MV-4-11 (cell line): Measurements from ENCODE around the gene ROR1.
A peak's percentile ranks its signal among the peaks of the same experiment; 100 is the strongest.
"Not testable (repeated sequence)": the region's sequence is repeated elsewhere in the genome, so short reads cannot be mapped to it uniquely, and the experiment has no call there.

ENCODE experiments used
- DNase-seq: peaks from one replicate; lab custom pipeline; 2025; lab: John Stamatoyannopoulos, UW

Gene ROR1

GRCh38 chr1:63793741-63794240 is 20.0 kb downstream of the ROR1 start:
- DNase-seq = no peak

DNA sequence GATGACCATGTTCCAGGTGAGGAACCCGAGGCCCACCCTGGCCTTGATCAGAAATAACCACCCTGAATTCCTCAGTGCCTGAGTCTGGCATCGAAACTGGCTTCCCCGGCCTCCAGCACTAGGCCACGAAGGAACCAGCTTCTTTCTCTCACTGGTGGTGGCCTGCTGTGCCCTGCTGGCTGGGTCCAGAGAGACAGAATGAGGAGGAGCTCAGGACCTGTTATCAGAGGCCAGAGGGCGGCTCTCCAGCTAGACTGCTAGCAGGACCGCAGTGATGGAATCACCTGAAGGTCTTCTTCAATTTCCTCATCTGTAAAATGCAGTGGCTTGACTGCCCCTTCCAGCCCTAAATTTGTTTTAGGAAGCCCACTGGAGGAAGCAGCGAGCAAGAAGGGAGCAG is 20.5 kb downstream of the ROR1 start:
- no peak for DNase-seq

GRCh38 chr1:63794939-63795378 is 21.1 kb downstream of the ROR1 start:
- no peak for DNase-seq

DNA sequence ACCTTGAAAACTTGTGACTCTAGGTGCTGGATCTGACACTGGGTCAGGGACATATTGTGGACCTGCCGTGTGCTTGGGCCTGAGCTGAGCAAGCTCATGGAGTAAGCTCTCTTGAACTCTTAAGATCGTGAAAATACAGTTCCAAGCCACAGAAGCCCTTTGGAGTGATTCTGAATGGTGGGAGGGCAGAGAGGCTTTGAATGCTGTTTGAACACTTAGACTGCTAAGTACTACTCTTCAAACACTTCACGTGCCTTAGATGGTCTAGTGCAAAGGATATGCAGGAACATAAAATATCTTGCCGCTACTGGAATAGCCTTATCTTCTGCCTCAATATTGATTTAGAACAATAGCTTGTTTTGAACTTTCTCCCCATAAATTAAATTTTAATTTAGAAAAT is 21.6 kb downstream of the ROR1 start:
- no peak for DNase-seq

GRCh38 chr1:63797056-63797726 is 23.4 kb downstream of the ROR1 start:
- no peak for DNase-seq

- no peak for DNase-seq
Measured at GRCh38 chr1:63798284-63798683, 24.5 kb downstream of the ROR1 start.

DNA sequence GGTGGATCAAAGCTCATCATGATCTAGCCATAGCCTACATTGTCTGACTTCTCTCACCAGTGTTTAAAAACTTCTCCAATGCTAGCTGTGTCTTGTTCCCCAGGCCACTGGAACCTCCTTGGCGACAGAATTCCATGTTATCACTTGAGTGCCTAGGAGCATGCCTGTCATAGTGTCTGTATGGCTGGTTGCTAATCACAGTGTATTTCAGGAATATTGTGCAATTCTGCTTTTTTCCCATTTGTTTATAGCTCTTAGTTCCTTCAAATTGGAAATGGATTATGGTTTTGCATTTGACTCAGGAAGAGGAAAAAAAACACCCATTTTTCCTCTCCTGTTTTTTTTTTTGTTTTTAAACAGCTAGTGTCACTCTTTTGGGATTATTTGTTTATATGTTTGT is 25.5 kb downstream of the ROR1 start:
- DNase-seq = no peak

GRCh38 chr1:63799820-63800219 is 26.0 kb downstream of the ROR1 start:
- no peak for DNase-seq

DNA sequence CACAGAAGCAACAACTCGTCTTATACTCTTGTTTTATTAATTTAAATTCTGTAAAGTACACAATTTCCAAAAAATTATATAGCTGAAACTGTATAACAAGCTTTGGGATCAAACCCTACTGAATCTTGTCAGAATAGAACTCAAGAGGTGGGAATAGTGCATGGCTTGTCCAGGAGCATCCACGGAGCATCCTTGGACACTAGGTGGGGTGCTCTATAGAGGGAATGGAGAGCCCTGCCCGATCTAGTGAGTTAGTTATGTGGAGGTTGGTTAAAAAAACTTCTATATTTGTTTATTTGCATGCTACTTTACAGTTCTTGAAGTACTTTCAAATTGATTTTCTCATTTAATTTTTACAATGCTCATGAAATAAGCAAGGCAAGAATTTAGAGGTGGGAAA is 28.3 kb downstream of the ROR1 start:
- DNase-seq = no peak

- no peak for DNase-seq
Measured at GRCh38 chr1:63804829-63805484, 31.1 kb downstream of the ROR1 start.

DNA sequence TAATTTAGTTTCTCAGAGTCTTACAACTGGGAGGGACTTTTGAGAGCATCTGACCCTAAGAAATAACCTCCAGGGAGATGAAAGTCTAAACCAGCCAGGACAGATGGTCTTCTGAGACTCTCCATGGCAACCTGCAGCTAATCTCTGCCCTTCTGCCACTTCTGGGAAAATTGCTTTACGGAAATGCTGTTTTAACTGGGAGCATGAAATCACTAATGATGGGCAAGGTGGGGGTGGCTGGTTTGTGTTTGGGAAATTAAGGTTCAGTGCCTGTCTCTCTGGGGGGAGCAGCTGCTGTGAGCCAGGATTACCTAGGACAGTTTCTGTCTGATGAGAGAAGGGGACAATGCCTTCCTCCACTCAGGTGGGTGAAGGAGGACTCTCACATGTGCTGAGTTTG is 33.2 kb downstream of the ROR1 start:
- DNase-seq = no peak

DNA sequence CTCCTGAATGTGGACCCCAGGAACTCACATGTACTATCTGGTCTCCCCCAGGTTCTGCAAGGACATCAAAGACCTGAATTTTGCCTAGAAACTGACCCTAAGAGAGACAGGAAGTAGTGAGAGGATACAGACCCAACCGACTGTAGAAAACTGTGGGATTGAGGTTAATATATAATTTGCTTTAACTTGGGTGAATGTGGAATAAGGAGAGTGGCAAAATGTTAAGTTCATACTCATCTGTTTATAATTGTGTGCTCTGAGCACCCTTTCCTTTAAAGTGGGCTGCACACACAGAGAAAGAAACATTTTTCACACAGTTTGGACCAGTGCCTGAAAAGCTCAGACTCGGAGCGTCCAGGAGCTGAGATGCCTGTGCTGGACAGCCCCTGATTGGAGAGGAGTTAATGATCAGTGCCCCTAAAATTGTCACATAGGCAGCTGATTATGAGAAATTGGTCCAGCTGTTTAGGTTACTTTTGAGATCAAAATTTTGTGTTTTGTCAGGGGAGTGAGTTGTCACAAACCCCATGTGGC is 37.2 kb downstream of the ROR1 start:
- no peak for DNase-seq

GRCh38 chr1:63812071-63812700 is 38.4 kb downstream of the ROR1 start:
- DNase-seq = no peak

DNA sequence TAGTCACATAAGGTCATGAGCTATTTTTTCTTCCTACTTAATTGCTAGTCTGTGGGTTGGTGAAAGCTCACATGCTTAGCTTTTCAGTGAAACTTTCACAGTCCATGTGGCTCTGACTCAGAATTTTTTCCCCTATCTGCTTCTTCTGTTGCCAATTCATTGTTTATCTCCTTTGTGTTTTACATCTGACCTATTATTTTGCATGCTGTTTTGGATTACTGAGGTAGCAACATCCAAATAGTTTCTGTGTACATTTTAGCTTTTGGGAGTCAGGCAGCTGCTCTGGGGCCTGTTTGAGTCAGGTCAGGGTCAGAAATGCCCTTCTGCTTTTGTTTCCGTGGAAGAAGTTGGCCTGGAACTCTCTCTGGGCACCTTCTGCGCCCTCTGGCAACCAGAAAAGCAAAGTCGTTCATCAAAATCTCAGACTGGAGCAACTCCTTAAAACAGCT is 40.0 kb downstream of the ROR1 start:
- DNase-seq = peak; percentile 7

DNA sequence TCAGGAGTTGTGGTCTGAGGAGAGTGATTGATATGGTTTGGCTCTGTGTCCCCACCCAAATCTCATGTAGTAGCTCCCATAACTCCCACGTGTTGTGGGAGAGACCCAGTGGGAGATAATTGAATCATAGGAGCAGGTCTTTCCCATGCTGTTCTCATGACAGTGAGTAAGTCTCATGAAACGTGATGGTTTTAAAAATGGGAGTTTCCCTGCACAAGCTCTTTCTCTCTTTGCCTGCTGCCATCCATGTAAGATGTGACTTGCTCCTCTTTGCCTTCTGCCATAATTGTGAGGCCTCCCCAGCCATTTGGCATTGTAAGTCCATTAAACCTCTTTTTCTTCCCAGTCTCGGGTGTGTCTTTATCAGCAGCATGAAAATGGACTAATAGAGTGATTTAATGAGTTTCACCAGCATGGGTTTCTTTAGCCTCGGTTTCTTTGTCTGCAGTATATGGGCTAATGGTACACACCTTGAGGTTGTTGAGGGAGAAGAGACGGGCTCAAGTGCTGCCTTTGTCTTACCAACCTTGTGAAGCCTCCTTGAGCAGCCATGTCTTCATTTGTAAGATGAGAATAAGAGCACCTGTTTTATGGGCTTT is 42.5 kb downstream of the ROR1 start:
- DNase-seq = not testable (repeated sequence)

DNA sequence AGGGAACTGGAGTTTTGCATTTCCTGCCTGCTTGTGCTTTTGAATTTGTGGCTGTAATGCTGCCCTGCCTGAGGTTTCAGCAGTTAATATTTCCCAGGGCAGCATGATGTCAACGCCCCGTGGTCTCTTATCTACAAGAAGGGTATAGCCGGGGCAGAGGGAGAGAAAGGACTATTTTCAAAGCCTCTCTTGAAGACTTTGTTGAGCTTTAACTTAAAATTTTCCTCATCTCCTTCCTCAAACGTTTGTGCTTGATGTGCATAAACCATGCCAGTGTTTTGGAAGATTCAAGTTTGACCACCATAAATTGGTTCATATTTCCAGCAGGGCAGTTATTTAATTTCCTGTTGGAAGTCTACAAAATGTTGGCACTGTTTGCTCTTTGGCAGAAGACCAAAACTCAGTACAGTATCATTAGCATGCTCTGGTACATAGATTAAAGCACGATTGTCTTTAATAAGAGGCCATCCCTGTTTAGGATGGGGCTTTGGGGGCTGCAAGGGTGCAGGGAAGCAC is 43.4 kb downstream of the ROR1 start:
- peak; percentile 11 for DNase-seq

DNA sequence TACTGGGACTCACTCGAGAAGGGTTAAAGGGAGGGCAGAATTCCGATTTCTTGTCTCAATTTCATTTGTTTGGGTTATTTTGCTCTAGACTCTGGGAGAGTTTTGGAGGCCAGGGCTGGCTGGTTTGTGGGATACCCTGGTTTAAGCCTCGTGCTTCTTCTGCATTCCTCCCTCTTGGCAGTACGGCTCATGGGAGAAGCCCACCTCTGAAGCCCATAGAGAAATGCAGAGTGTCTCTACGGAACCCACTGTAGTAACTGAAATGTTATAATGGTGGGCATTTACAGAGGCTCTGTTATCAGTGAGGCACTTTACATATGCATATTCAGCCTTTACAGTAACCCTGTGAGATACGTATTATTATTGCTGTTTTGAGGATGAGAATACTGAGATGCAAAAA is 43.9 kb downstream of the ROR1 start:
- no peak for DNase-seq

DNA sequence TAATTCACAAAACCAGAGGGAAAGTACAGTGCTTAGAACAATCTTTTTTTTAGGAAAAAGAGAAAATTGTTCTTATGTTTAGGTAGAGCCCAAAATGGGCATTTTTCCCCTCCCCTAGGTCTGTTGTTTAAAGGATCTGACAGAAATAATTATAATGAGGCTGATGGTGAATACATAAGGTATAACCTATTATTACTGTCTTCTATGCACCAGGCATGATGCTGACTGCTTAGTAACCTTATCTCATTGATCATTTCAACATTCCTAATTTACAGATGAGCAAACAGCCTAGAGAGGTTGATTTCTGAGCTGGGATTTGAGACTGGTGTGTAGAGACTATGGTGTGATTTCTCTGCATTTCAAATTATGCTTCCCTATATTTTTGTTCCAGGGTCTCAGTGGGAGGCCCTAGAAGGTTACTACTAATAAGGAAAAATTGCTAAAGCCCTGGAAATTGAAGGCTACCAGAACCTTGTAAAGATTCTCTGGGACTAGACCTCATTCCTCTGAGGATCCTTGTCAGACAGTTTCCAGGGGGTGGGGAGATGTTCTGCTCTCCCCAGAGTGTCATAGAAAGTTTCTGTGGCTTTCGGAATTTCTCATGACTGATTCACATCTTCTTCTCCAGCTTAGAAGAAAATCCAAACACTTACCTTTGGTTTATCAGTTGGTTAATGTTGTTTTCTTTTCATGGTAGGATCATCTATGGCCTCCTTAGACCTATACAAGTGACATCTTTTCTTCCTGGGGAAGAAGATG is 44.9 kb downstream of the ROR1 start:
- no peak for DNase-seq

GRCh38 chr1:63819795-63820194 is 46.0 kb downstream of the ROR1 start:
- no peak for DNase-seq

- peak; percentile 57 for DNase-seq
Measured at GRCh38 chr1:63821091-63822005, 47.5 kb downstream of the ROR1 start.
